Measurements from ENCODE around the gene NKAP. TPM values are rescaled to one million over a fixed set of nuclear protein-coding genes. Genes with fewer than 3 reads are reported as not detected.

Gene NKAP
- total and polyA plus RNA-seq, 4 donors, result 2.4 to 3.3 (median 2.7) TPM

GRCh38 chrX:119919835-119920585 is 23.5 kb downstream of the NKAP start:
- H3K9me3 ChIP-seq (ENCODE audit: control insufficient read depth in 4 of 4, low read length in 3 of 4), result no peaks in the 10 kb centered on the region
- no peaks in the 10 kb centered on the region for H3K4me1 ChIP-seq (ENCODE audit: control insufficient read depth in 4 of 4, insufficient read depth in 4 of 4, low read length in 3 of 4)
- H3K36me3 ChIP-seq (ENCODE audit: control insufficient read depth in 4 of 4, insufficient read depth in 3 of 4, low read depth in 1 of 4, low read length in 3 of 4), result peaks cover 0 to 5% (median 1%) of the 10 kb centered on the region in 4 donors
- TF ChIP-seq ATF3 (IDR thresholded peaks at IDR 0.05) (no peak), MAX (IDR thresholded peaks at IDR 0.05) (no peak), HNF4A (conservative IDR thresholded peaks at IDR 0.05) (no peak), FOXA1 (IDR thresholded peaks at IDR 0.05) (no peak), ZBTB33 (IDR thresholded peaks at IDR 0.05) (no peak), GABPA (IDR thresholded peaks at IDR 0.05 in 1 of 2, conservative IDR thresholded peaks at IDR 0.05 in 1 of 2) (no peak), FOXA2 (IDR thresholded peaks at IDR 0.05) (no peak), TAF1 (conservative IDR thresholded peaks at IDR 0.05) (no peak), YY1 (IDR thresholded peaks at IDR 0.05) (no peak), JUND (IDR thresholded peaks at IDR 0.05) (no peak), NR2F2 (IDR thresholded peaks at IDR 0.05) (no peak)
- WGBS, result 94% methylated on average over 5 of the region's 5 CpGs
- no peak overlapping the region for H3K9ac ChIP-seq (ENCODE audit: low read depth in 1 of 2, low read length in 2 of 2)
- H3K27me3 ChIP-seq (ENCODE audit: control insufficient read depth in 4 of 4, insufficient read depth in 4 of 4, low read length in 3 of 4), result no peaks in the 10 kb centered on the region
- DNase-seq (ENCODE audit: low spot score), result no peak
- H3K4me3 ChIP-seq (ENCODE audit: low read depth in 1 of 3, low read length in 3 of 3), result no peak overlapping the region
- no peak overlapping the region for H3K27ac ChIP-seq (ENCODE audit: low read depth in 1 of 2, low read length in 2 of 2)

DNA sequence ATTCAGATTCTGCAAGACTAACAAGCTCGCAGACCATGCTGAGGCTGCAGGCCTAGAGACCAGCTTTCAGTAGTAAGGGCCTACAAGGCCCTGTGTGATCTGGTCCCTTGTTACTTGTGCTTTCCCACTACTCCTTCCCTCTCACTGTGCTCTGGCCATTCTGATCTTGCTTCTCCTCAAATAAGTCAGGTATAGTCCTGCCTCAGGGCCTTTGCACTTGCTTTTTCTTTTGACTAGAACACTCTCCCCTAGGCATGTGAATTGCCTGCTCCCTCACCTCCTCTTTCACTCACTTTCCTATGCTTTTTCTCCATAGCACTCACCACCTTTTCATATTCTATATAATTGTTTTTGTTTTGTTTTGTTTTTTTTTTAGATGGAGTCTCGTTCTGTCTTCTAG is 25.7 kb downstream of the NKAP start:
- Histone ChIP-seq H3K27me3 (ENCODE audit: control insufficient read depth in 4 of 4, insufficient read depth in 4 of 4, low read length in 3 of 4) (no peaks in the 10 kb centered on the region), H3K4me3 (ENCODE audit: low read depth in 1 of 3, low read length in 3 of 3) (no peak overlapping the region), H3K4me1 (ENCODE audit: control insufficient read depth in 4 of 4, insufficient read depth in 4 of 4, low read length in 3 of 4) (no peaks in the 10 kb centered on the region), H3K9me3 (ENCODE audit: control insufficient read depth in 4 of 4, low read length in 3 of 4) (no peaks in the 10 kb centered on the region), H3K9ac (ENCODE audit: low read depth in 1 of 2, low read length in 2 of 2) (no peak overlapping the region), H3K36me3 (ENCODE audit: control insufficient read depth in 4 of 4, insufficient read depth in 3 of 4, low read depth in 1 of 4, low read length in 3 of 4) (no peaks in the 10 kb centered on the region), H3K27ac (ENCODE audit: low read depth in 1 of 2, low read length in 2 of 2) (no peak overlapping the region)
- TF ChIP-seq RAD21 (IDR thresholded peaks at IDR 0.05) (no peak), NR2F2 (IDR thresholded peaks at IDR 0.05) (no peak), YY1 (IDR thresholded peaks at IDR 0.05) (no peak), TAF1 (conservative IDR thresholded peaks at IDR 0.05) (no peak), EGR1 (IDR thresholded peaks at IDR 0.05; ENCODE audit: low read depth in 2 of 2) (no peak), HNF4G (IDR thresholded peaks at IDR 0.05) (no peak), GABPA (IDR thresholded peaks at IDR 0.05 in 1 of 2, conservative IDR thresholded peaks at IDR 0.05 in 1 of 2) (no peak), ATF3 (IDR thresholded peaks at IDR 0.05) (no peak), RXRA (IDR thresholded peaks at IDR 0.05) (no peak), CTCF (IDR thresholded peaks at IDR 0.05; ENCODE audit: low read depth, low read length, missing input control) (no peak), HNF4A (conservative IDR thresholded peaks at IDR 0.05) (no peak), FOXA2 (IDR thresholded peaks at IDR 0.05) (no peak), SP1 (IDR thresholded peaks at IDR 0.05) (no peak)
- TF ChIP-seq, protein P1, sequence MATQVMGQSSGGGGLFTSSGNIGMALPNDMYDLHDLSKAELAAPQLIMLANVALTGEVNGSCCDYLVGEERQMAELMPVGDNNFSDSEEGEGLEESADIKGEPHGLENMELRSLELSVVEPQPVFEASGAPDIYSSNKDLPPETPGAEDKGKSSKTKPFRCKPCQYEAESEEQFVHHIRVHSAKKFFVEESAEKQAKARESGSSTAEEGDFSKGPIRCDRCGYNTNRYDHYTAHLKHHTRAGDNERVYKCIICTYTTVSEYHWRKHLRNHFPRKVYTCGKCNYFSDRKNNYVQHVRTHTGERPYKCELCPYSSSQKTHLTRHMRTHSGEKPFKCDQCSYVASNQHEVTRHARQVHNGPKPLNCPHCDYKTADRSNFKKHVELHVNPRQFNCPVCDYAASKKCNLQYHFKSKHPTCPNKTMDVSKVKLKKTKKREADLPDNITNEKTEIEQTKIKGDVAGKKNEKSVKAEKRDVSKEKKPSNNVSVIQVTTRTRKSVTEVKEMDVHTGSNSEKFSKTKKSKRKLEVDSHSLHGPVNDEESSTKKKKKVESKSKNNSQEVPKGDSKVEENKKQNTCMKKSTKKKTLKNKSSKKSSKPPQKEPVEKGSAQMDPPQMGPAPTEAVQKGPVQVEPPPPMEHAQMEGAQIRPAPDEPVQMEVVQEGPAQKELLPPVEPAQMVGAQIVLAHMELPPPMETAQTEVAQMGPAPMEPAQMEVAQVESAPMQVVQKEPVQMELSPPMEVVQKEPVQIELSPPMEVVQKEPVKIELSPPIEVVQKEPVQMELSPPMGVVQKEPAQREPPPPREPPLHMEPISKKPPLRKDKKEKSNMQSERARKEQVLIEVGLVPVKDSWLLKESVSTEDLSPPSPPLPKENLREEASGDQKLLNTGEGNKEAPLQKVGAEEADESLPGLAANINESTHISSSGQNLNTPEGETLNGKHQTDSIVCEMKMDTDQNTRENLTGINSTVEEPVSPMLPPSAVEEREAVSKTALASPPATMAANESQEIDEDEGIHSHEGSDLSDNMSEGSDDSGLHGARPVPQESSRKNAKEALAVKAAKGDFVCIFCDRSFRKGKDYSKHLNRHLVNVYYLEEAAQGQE (IDR thresholded peaks at IDR 0.05), result no peak
- DNase-seq (ENCODE audit: low spot score), result no peak
- 98% methylated on average over 2 of the region's 2 CpGs for WGBS

Measured in liver (tissue), 9 donors.